Gastroesophageal sphincter (tissue), 3 donors: Measurements from ENCODE around the gene NHP2.

Source experiments
- POLR2A ChIP-seq, 2 donors: fragments of 450-650 bp; IDR thresholded peaks; one replicate each; pipeline ENCODE4 v1.6.1; 2017; ENCODE audit warnings: antibody characterized with exemption in 2 of 2, mild to moderate bottlenecking in 2 of 2, moderate library complexity in 1 of 2
- TF ChIP-seq, protein P1 (sequence below), 4 experiments: fragments of 200-600 bp in 2 of 4; fragments of 450-650 bp in 2 of 4; sonication (generic) in 1 of 4; IDR thresholded peaks; one replicate each; pipeline ENCODE4 v1.5.1; 2017 to 2019; ENCODE audit warnings: antibody characterized with exemption in 4 of 4, mild to moderate bottlenecking in 2 of 4, moderate library complexity in 2 of 4

DNA sequence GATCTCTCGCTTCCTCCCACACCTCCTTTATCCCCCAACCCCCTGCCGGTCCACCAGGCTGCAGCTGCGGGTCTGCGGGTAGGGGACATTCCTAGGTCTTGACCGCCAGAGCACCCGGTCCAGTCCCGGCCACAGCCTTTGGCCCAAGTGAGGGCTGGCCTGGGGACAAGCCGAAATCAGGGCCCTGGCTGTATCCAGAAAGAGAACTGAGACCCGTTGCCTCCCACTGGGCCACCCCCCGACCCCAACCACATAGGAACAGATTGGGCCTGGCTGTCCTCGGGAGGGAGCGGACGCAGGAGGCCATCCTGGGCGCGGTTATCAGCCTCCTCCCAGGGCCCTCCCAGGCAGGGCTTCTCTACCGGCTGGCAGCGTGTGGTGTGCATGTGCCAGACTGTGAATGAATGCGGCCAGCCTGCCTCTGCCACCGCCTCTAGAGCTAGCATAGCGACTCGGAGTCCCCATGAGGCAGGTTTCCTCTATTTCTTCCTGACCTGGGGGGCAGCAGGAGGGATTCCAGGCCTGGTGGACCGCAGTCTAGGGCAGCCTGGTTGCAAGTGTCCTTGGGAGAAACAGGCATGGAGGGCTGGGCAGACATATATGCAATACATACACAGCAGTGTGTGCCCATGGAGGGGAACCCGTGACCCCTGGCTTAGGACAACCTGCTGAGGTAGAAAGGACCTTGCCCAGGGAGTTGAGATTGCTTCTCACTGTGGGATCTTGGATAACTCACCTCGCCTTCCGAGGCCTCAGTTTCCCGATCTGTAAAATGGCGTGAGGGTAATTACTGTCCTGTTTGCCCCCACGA lies 39.2 kb downstream of the NHP2 start:
- TF ChIP-seq, protein P1, sequence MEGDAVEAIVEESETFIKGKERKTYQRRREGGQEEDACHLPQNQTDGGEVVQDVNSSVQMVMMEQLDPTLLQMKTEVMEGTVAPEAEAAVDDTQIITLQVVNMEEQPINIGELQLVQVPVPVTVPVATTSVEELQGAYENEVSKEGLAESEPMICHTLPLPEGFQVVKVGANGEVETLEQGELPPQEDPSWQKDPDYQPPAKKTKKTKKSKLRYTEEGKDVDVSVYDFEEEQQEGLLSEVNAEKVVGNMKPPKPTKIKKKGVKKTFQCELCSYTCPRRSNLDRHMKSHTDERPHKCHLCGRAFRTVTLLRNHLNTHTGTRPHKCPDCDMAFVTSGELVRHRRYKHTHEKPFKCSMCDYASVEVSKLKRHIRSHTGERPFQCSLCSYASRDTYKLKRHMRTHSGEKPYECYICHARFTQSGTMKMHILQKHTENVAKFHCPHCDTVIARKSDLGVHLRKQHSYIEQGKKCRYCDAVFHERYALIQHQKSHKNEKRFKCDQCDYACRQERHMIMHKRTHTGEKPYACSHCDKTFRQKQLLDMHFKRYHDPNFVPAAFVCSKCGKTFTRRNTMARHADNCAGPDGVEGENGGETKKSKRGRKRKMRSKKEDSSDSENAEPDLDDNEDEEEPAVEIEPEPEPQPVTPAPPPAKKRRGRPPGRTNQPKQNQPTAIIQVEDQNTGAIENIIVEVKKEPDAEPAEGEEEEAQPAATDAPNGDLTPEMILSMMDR (IDR thresholded peaks at IDR 0.05): no peak
- no peak for TF ChIP-seq POLR2A (IDR thresholded peaks at IDR 0.05)
